ENCODE measurements around the gene NSUN6. TPM values are rescaled to one million over a fixed set of nuclear protein-coding genes. Genes with fewer than 3 reads are reported as not detected.

The NSUN6 gene
- total RNA-seq, 1 donor from 2014 or later: 14.3 TPM

DNA sequence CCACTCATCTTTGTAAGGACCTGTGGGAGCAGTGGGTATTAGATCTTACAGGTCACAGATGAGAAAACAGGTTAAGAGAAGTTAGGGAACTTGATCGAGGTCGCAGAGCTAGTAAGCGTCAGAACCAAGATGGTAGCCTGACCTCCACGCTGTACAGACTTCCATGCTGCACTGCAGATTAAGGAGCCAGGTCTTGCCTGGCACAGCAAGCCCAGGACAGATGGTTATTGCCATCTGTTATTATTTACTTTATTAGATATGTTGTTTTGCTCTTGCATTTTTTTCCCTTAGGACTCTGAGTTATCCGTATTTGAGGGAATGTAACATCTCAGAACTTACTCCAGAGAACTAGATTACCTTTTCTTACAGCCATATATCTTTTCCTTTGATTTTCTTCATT lies 147.2 kb downstream of the NSUN6 start:
- no peak overlapping the region for H3K27ac Mint-ChIP-seq
- H3K36me3 Mint-ChIP-seq: no peaks in the 10 kb centered on the region
- DNase-seq (ENCODE audit: extremely low spot score, unreplicated experiment): no peak
- no peak overlapping the region for H3K4me3 Mint-ChIP-seq
- H3K27me3 Mint-ChIP-seq: no peaks in the 10 kb centered on the region
- TF ChIP-seq, protein P1, sequence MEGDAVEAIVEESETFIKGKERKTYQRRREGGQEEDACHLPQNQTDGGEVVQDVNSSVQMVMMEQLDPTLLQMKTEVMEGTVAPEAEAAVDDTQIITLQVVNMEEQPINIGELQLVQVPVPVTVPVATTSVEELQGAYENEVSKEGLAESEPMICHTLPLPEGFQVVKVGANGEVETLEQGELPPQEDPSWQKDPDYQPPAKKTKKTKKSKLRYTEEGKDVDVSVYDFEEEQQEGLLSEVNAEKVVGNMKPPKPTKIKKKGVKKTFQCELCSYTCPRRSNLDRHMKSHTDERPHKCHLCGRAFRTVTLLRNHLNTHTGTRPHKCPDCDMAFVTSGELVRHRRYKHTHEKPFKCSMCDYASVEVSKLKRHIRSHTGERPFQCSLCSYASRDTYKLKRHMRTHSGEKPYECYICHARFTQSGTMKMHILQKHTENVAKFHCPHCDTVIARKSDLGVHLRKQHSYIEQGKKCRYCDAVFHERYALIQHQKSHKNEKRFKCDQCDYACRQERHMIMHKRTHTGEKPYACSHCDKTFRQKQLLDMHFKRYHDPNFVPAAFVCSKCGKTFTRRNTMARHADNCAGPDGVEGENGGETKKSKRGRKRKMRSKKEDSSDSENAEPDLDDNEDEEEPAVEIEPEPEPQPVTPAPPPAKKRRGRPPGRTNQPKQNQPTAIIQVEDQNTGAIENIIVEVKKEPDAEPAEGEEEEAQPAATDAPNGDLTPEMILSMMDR (conservative IDR thresholded peaks at IDR 0.05): no peak
- H3K9me3 Mint-ChIP-seq: no peaks in the 10 kb centered on the region
- H3K4me1 Mint-ChIP-seq (ENCODE audit: unreplicated experiment): no peaks in the 10 kb centered on the region

GRCh38 chr10:18501629-18502028 lies 149.8 kb downstream of the NSUN6 start:
- H3K4me3 Mint-ChIP-seq: no peak overlapping the region

DNA sequence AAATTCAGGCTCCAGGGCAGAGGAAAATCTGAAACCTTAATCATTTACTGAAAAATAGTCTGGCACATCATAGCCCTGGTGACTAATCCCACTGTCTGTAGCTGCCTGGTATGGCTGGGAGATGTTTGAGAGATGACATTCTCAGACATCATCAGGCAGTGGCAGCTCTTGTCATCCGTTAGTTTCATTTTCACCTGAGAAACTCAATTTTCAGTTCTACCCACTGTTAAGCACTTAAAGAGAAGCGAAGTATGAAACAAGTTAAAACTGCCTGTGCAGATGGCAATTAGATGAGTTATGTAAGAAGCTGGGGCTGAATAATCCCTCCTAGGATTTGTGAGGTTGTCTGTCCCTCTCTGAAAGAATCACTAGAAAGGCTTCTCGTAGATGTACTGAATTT lies 150.2 kb downstream of the NSUN6 start:
- no peaks in the 10 kb centered on the region for H3K4me1 Mint-ChIP-seq (ENCODE audit: unreplicated experiment)
- H3K4me3 Mint-ChIP-seq: no peak overlapping the region
- H3K36me3 Mint-ChIP-seq: no peaks in the 10 kb centered on the region
- H3K9me3 Mint-ChIP-seq: no peaks in the 10 kb centered on the region
- no peak for DNase-seq (ENCODE audit: extremely low spot score, unreplicated experiment)
- TF ChIP-seq, protein P1 (conservative IDR thresholded peaks at IDR 0.05): no peak
- no peak overlapping the region for H3K27ac Mint-ChIP-seq
- H3K27me3 Mint-ChIP-seq: no peaks in the 10 kb centered on the region

More at GRCh38 chr10:18501629-18502028, 149.8 kb downstream of the NSUN6 start:
- TF ChIP-seq, protein P1 (conservative IDR thresholded peaks at IDR 0.05): no peak
- Mint-ChIP-seq H3K9me3 (no peaks in the 10 kb centered on the region), H3K4me1 (ENCODE audit: unreplicated experiment) (no peaks in the 10 kb centered on the region), H3K27ac (no peak overlapping the region), H3K27me3 (no peaks in the 10 kb centered on the region), H3K36me3 (no peaks in the 10 kb centered on the region)
- DNase-seq (ENCODE audit: extremely low spot score, unreplicated experiment): no peak

- no peaks in the 10 kb centered on the region for H3K27me3 Mint-ChIP-seq
- H3K4me1 Mint-ChIP-seq (ENCODE audit: unreplicated experiment): no peaks in the 10 kb centered on the region
- no peak overlapping the region for H3K4me3 Mint-ChIP-seq
- DNase-seq (ENCODE audit: extremely low spot score, unreplicated experiment): no peak
- TF ChIP-seq, protein P1 (conservative IDR thresholded peaks at IDR 0.05): no peak
- no peaks in the 10 kb centered on the region for H3K9me3 Mint-ChIP-seq
- H3K36me3 Mint-ChIP-seq: no peaks in the 10 kb centered on the region
- H3K27ac Mint-ChIP-seq: no peak overlapping the region
These were observed 150.8 kb downstream of the NSUN6 start for GRCh38 chr10:18500576-18500975.

DNA sequence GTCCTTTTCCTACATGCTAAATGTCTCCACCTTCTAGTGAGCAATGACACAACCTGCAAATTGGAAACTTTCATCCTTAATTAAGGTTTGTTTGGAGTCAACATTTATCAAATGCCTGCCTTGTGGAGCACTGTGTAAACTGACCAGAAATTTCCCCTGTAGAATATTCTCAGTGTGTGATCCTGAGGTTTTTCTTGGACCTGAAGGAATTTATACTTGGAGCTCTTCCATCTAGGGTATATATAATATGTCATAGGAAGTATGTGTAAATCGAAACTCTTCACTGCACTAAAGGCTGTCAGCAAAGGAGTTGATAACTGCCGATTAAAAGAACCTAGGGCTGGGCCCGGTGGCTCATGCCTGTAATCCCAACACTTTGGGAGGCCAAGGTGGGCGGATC lies 152.4 kb downstream of the NSUN6 start:
- no peak overlapping the region for H3K27ac Mint-ChIP-seq
- TF ChIP-seq, protein P1 (conservative IDR thresholded peaks at IDR 0.05): no peak
- DNase-seq (ENCODE audit: extremely low spot score, unreplicated experiment): no peak
- no peaks in the 10 kb centered on the region for H3K36me3 Mint-ChIP-seq
- no peaks in the 10 kb centered on the region for H3K9me3 Mint-ChIP-seq
- H3K4me3 Mint-ChIP-seq: no peak overlapping the region
- H3K27me3 Mint-ChIP-seq: no peaks in the 10 kb centered on the region
- no peaks in the 10 kb centered on the region for H3K4me1 Mint-ChIP-seq (ENCODE audit: unreplicated experiment)

- Mint-ChIP-seq H3K4me3 (no peak overlapping the region), H3K27ac (no peak overlapping the region), H3K4me1 (ENCODE audit: unreplicated experiment) (no peaks in the 10 kb centered on the region), H3K27me3 (no peaks in the 10 kb centered on the region), H3K9me3 (no peaks in the 10 kb centered on the region), H3K36me3 (no peaks in the 10 kb centered on the region)
- DNase-seq (ENCODE audit: extremely low spot score, unreplicated experiment): no peak
- TF ChIP-seq, protein P1 (conservative IDR thresholded peaks at IDR 0.05): no peak
These were observed 153.5 kb downstream of the NSUN6 start for GRCh38 chr10:18497806-18498369.
